Sigmoid colon (tissue), 3 donors: Measurements from ENCODE around the gene MACROD2.

ENCODE experiments used
- POLR2A ChIP-seq, 2 donors: fragments of 450-650 bp; IDR thresholded peaks; one replicate each; pipeline ENCODE4 v1.6.1; 2016; ENCODE audit warnings: antibody characterized with exemption in 2 of 2, mild to moderate bottlenecking in 2 of 2, moderate library complexity in 2 of 2
- TF ChIP-seq, protein P1 (sequence below), 4 experiments: fragments of 450-650 bp in 3 of 4; fragments of 200-600 bp in 1 of 4; IDR thresholded peaks; one replicate each; pipeline ENCODE4 v1.5.1; 2016 to 2019; ENCODE audit warnings: antibody characterized with exemption in 4 of 4, mild to moderate bottlenecking in 3 of 4, moderate library complexity in 2 of 4

DNA sequence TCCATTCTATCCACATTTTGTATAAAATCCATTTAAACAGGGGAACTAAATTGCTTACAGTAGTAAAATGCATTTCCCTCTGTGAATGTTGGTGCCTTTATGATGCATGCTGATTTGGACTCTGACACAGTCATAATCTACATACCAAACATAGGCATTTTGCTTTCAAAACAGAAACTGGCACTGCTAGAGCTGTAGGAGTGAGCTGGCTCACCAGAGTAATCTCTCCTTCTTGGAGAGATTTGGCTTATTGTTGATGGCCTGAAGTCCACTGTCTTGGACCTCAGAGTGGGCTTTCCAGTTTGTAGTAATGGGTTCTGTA, 705.3 kb downstream of the MACROD2 start:
- TF ChIP-seq, protein P1, sequence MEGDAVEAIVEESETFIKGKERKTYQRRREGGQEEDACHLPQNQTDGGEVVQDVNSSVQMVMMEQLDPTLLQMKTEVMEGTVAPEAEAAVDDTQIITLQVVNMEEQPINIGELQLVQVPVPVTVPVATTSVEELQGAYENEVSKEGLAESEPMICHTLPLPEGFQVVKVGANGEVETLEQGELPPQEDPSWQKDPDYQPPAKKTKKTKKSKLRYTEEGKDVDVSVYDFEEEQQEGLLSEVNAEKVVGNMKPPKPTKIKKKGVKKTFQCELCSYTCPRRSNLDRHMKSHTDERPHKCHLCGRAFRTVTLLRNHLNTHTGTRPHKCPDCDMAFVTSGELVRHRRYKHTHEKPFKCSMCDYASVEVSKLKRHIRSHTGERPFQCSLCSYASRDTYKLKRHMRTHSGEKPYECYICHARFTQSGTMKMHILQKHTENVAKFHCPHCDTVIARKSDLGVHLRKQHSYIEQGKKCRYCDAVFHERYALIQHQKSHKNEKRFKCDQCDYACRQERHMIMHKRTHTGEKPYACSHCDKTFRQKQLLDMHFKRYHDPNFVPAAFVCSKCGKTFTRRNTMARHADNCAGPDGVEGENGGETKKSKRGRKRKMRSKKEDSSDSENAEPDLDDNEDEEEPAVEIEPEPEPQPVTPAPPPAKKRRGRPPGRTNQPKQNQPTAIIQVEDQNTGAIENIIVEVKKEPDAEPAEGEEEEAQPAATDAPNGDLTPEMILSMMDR (IDR thresholded peaks at IDR 0.05), result no peak
- TF ChIP-seq POLR2A (IDR thresholded peaks at IDR 0.05), result no peak
